Dendritic cell treated with granulocyte-macrophage colony-stimulating factor and Interleukin-4, amounts not matched to agents 40 ng/mL and 50 ng/mL, for 4 days (primary cell): ENCODE results near the gene SLC25A13.
A peak's percentile ranks its signal among the peaks of the same experiment; 100 is the strongest.
"Not testable (repeated sequence)": the region's sequence is repeated elsewhere in the genome, so short reads cannot be mapped to it uniquely, and the experiment has no call there.

Source experiments
- H3K27ac Mint-ChIP-seq: one replicate; pipeline ENCODE4 v1.8.0; 2022; ENCODE audit warnings: mild to moderate bottlenecking, mixed read lengths
- H3K27me3 Mint-ChIP-seq: one replicate; pipeline ENCODE4 v1.8.0; 2022; ENCODE audit warnings: mild to moderate bottlenecking, mixed read lengths
- H3K36me3 Mint-ChIP-seq: one replicate; pipeline ENCODE4 v1.8.0; 2022; ENCODE audit warnings: low read depth, mixed read lengths
- H3K4me1 Mint-ChIP-seq: one replicate; pipeline ENCODE4 v1.8.0; 2022; ENCODE audit warnings: low read depth, mixed read lengths
- H3K4me3 Mint-ChIP-seq: one replicate; pipeline ENCODE4 v1.8.0; 2022; ENCODE audit warnings: mild to moderate bottlenecking, moderate library complexity, mixed read lengths
- H3K9me3 Mint-ChIP-seq: one replicate; pipeline ENCODE4 v1.8.0; 2022; ENCODE audit warnings: mixed read lengths
- intact Hi-C: fragments of 100-400 bp; cut with micrococcal nuclease; formaldehyde crosslinking; loops from one replicate; pipeline ENCODE4 v1.15.0; 2022

The SLC25A13 gene

DNA sequence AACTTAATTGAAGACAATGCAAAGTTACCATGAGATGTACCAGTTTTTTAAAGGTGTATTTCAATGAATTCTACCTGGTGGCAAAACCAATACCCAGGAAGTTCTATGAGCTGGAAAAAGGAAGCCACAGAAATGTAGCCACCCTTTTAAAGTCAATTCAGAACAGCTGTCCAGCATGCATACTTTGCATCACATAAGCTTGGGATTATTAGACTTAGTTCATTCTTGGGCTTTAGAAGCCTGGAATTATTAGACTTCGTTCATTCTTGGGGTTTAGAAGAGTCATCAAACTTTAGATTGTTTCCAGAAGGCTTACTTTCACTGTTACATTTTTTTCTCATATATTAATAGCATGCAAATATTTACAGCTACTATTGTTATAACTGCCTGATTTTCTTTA lies 20.9 kb downstream of the SLC25A13 start:
- Mint-ChIP-seq H3K9me3 (no peaks in the 10 kb centered on the region), H3K27ac (no peak overlapping the region), H3K4me1 (peaks cover 18% of the 10 kb centered on the region), H3K27me3 (no peaks in the 10 kb centered on the region), H3K4me3 (no peak overlapping the region), H3K36me3 (peaks cover 11% of the 10 kb centered on the region)
- intact Hi-C loops: no loop called here

DNA sequence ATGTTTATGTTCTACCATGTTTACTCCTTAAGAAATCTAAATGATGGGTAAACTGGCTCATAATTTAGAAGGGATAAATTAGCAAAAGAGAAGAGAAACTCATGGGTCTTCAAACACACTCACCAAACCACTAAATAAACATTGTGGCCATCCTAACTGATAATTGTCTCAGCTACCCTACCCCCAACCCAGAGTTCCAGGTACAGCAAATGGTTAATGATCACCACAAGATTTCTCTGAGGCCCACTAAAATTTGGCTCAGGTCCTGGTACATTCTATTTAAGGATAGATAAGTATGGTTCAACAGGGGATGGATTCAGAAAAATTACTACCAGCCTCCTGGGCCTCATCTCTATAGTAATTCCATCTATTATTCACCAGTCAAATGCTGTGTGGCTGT lies 21.4 kb downstream of the SLC25A13 start:
- no peaks in the 10 kb centered on the region for H3K9me3 Mint-ChIP-seq
- intact Hi-C loops: no loop called here
- no peak overlapping the region for H3K27ac Mint-ChIP-seq
- no peak overlapping the region for H3K4me3 Mint-ChIP-seq
- H3K36me3 Mint-ChIP-seq: peaks cover 9% of the 10 kb centered on the region
- H3K4me1 Mint-ChIP-seq: peaks cover 13% of the 10 kb centered on the region
- H3K27me3 Mint-ChIP-seq: no peaks in the 10 kb centered on the region

DNA sequence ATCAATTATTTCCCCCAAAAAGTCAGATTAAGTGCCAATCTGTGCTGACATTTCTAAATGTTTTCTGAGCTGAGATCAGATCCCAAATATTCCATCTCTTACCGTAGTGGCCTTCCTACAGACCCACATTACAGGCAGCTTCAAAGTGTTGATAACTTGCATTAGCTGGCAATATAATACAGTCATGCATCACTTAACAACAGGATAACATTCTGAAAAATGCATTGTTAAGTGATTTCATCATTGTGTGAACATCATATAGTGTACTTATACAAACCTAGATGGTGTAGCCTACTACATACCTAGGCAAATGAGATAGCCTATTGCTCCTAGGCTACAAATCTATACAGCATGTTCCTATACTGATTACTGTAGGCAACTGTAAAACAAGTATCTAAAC lies 22.4 kb downstream of the SLC25A13 start:
- Mint-ChIP-seq H3K4me3 (no peak overlapping the region), H3K27me3 (no peaks in the 10 kb centered on the region), H3K9me3 (no peaks in the 10 kb centered on the region), H3K27ac (no peak overlapping the region), H3K36me3 (peaks cover 19% of the 10 kb centered on the region), H3K4me1 (peaks cover 12% of the 10 kb centered on the region)
- intact Hi-C loops: no loop called here

DNA sequence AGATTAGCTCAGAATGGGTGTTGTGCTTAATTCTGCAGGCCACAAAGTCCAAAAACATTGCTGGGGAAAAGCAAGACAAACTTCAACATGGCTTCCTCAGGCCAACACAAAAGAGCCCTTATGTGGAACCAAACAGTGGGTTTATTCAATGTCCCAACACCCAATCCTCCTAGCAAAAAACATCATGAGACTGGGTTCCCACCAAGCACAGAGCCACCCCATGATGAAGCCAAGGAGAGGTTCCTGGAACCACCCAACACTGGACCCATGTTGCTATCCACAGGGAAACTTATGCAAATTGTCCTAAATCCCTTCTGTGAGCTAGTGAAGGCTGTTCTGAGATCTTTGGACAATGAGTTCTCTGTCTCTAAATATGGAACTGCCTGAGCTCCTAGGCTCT lies 24.0 kb downstream of the SLC25A13 start:
- Mint-ChIP-seq H3K9me3 (no peaks in the 10 kb centered on the region), H3K36me3 (peaks cover 31% of the 10 kb centered on the region), H3K4me1 (peaks cover under 1% of the 10 kb centered on the region), H3K27me3 (no peaks in the 10 kb centered on the region), H3K27ac (no peak overlapping the region), H3K4me3 (no peak overlapping the region)
- intact Hi-C loops: no loop called here

DNA sequence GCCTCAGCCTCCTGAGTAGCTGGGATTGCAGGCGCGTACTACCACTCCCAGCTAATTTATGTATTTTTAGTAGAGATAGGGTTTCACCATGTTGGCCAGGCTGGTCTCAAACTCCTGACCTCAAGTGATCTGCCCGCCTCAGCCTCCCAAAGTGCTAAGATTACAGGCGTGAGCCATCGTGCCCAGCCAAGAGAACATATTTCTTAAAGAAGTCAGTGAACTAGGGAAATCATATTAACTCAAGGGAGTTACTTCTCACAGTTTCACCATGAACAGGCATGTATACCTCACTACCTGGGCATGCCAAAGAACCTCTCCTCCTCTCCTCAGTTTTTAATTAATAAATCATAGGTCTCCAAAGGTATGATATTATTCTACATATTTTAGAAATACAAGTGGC lies 24.5 kb downstream of the SLC25A13 start:
- H3K4me1 Mint-ChIP-seq, H3K4me3 Mint-ChIP-seq, intact Hi-C loops: not testable (repeated sequence)

DNA sequence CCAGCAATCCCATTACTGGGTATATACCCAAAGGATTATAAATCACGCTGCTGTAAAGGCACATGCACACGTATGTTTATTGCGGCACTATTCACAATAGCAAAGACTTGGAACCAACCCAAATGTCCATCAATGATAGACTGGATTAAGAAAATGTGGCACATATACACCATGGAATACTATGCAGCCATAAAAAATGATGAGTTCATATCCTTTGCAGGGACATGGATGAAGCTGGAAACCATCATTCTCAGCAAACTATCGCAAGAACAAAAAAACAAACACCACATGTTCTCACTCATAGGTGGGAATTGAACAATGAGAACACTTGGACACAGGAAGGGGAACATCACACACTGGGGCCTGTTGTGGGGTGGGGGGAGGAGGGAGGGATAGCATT lies 28.0 kb downstream of the SLC25A13 start:
- intact Hi-C loops, H3K9me3 Mint-ChIP-seq, H3K27me3 Mint-ChIP-seq, H3K27ac Mint-ChIP-seq, H3K4me3 Mint-ChIP-seq: not testable (repeated sequence)
- Mint-ChIP-seq H3K36me3 (peaks cover 48% of the 10 kb centered on the region), H3K4me1 (peaks cover 20% of the 10 kb centered on the region)

More for the DNA sequence above, 24.5 kb downstream of the SLC25A13 start:
- H3K27me3 Mint-ChIP-seq, H3K27ac Mint-ChIP-seq, H3K9me3 Mint-ChIP-seq: not testable (repeated sequence)
- H3K36me3 Mint-ChIP-seq: peaks cover 31% of the 10 kb centered on the region

DNA sequence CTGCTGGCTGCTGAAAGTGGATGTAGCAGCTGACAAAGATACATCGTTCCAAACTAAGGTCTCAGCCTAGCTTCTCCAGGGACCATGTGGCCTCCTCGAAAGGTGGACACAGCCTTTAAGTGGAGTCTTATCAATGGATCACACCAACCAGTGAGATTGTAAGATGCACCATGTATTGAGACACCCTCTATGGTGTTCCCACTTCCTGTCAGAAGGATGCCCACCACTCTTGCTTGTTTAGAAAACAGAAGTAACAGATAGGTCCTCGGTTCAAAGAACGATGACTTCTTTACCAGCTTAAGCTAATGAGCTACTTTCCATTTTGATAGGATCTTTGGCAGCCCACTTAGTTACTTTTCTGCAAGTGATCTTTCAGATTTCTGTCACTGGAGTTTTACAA lies 34.3 kb downstream of the SLC25A13 start:
- H3K4me1 Mint-ChIP-seq: peaks cover 48% of the 10 kb centered on the region
- H3K27ac Mint-ChIP-seq: peak overlapping the region; percentile 20
- peaks cover 29% of the 10 kb centered on the region for H3K36me3 Mint-ChIP-seq
- H3K4me3 Mint-ChIP-seq: no peak overlapping the region
- no peaks in the 10 kb centered on the region for H3K27me3 Mint-ChIP-seq
- H3K9me3 Mint-ChIP-seq: no peaks in the 10 kb centered on the region
- intact Hi-C loops: no loop called here

DNA sequence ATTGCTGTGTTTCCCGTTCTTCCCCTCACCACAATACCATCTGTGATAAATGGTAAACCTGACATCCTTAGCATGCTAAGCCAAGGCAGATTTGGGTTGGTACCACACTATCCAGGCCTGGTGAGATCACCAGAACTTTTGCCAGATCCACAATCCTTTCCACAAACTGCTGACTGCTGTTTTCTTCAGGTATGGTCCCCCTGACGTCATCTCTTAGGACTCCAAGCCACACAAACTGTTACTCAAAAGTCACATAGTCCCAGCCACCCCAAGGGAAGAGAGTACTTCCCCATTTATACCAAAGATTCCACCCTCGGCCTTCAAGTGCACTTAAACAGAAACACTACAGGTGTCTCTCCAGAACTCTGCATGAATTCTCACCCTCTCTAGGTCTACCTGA lies 34.8 kb downstream of the SLC25A13 start:
- Mint-ChIP-seq H3K9me3 (no peaks in the 10 kb centered on the region), H3K4me3 (no peak overlapping the region), H3K27me3 (no peaks in the 10 kb centered on the region), H3K36me3 (peaks cover 29% of the 10 kb centered on the region), H3K27ac (peak overlapping the region; percentile 20), H3K4me1 (peaks cover 44% of the 10 kb centered on the region)
- intact Hi-C loops: no loop called here

DNA sequence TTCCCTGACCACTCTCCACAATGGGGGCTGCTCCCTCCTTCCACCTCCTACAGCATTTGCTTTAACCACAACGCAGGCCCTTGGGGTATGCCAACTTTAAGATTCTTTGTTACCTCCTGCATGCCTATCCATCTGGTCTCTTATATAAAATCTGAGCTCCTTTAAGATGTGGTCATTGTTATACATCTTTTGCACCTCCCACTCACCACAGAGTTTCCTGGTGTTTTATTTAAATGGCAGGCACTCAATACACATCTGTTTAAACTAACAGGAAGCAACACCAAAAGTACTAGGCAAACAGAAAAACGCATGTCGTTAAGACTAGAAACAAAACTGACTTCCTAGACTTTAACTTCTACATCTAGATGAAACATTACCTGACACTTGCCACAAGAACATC lies 36.3 kb downstream of the SLC25A13 start:
- Mint-ChIP-seq H3K27ac (no peak overlapping the region), H3K27me3 (no peaks in the 10 kb centered on the region), H3K4me1 (peaks cover 32% of the 10 kb centered on the region), H3K36me3 (peaks cover 28% of the 10 kb centered on the region), H3K9me3 (no peaks in the 10 kb centered on the region), H3K4me3 (no peak overlapping the region)
- intact Hi-C loops: no loop called here

DNA sequence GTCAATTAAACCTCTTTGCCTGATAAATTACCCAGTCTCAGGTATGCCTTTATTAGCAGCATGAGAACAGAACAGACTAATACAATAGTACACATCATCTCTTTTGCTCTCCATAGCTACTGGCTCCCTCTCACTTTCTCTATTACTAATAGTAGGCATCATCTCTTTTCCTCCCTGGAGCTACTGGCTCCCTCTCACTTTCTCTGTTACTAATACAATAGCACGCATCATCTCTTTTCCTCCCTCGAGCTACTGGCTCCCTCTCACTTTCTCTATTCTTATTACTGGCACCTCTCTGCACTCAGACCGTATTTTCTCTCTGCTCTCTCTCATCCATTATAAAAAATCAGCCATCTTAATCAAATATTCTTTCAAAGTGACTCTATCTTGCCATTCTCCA lies 37.1 kb downstream of the SLC25A13 start:
- Mint-ChIP-seq H3K36me3 (peaks cover 33% of the 10 kb centered on the region), H3K4me3 (no peak overlapping the region), H3K27me3 (no peaks in the 10 kb centered on the region), H3K4me1 (peaks cover 32% of the 10 kb centered on the region), H3K27ac (no peak overlapping the region), H3K9me3 (no peaks in the 10 kb centered on the region)
- intact Hi-C loops: no loop called here

DNA sequence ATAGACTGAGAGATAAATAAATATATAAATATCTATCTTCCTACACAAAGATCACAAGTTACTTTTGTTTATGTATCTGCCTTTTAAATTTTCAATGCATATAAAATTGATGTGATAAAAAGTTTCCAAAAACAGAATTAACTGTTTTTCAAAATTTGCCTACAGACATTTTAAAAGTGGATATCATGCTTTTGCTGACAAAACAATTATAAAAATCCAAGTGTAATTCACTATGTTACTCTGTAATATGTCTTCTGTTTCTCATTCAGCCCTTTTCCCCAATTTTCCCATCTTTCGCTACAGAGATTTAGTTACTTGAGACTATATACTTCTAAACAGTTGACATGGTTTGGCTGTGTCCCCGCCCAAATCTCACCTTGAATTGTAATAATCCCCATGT lies 37.7 kb downstream of the SLC25A13 start:
- H3K4me1 Mint-ChIP-seq: peaks cover 32% of the 10 kb centered on the region

DNA sequence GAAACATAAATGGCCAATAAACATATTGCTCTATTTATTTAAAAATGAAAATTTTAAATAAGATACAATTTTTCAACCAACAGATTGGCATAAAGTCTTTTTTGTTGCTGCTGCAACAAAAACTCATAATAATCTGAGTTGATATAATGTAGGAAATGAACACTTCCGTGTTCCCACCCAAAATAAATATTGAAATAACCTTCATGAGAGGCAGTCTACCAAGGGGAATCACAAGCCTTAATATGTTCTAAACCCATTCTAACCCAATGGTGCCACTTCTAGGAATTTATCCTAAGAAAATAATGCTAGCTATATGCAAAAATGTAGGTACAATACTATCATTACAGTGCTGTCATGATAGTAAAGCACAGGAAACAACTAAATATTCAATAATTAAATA lies 39.1 kb downstream of the SLC25A13 start:
- Mint-ChIP-seq H3K27ac (no peak overlapping the region), H3K36me3 (peaks cover 26% of the 10 kb centered on the region), H3K27me3 (no peaks in the 10 kb centered on the region), H3K4me3 (no peak overlapping the region), H3K4me1 (peaks cover 32% of the 10 kb centered on the region), H3K9me3 (no peaks in the 10 kb centered on the region)
- intact Hi-C loops: no loop called here

More for the DNA sequence above, 37.7 kb downstream of the SLC25A13 start:
- H3K4me3 Mint-ChIP-seq: no peak overlapping the region
- intact Hi-C loops: no loop called here
- H3K27me3 Mint-ChIP-seq: no peaks in the 10 kb centered on the region
- H3K27ac Mint-ChIP-seq: no peak overlapping the region
- peaks cover 33% of the 10 kb centered on the region for H3K36me3 Mint-ChIP-seq
- H3K9me3 Mint-ChIP-seq: no peaks in the 10 kb centered on the region

DNA sequence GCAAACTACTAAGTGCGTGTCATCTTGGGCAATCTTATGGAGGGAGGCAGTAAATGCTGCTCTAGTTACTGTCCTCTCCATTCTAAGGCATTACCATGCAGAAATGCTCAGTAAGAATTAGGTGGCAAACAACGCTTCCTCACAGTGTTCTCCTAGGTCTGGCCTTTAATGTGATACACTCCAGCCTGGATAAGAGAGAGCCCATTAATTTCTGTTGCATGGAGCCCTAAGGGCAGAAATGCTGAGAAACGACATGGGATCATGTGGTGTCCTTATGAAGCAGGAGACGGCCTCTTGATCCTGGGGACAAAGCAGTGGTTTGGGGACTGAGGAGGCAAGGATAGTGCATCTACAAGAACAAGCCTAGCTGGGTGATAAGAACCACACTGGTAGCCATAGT lies 44.0 kb downstream of the SLC25A13 start:
- Mint-ChIP-seq H3K9me3 (no peaks in the 10 kb centered on the region), H3K36me3 (peaks cover 54% of the 10 kb centered on the region), H3K4me1 (no peaks in the 10 kb centered on the region), H3K27me3 (no peaks in the 10 kb centered on the region), H3K27ac (no peak overlapping the region), H3K4me3 (no peak overlapping the region)
- intact Hi-C loops: no loop called here

DNA sequence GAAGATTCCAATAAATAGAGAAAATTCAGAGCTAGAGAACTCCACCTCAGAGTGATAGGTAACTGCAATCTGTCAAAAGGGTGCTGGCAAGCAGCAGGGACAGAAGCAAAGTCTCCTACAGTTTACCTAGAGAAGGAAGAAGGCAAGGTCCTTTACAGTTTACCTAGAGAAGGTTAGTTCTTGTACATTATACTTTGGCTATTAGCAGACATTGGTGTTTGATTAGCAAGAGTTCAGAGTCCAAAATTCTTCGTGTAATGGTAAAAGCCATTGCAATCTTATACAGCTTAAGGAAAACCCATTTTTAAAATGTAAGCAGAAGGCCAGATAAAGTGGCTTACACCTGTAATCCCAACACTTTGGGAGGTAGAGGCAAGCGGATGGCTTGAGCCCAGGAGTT lies 45.9 kb downstream of the SLC25A13 start:
- intact Hi-C loops: no loop called here
- Mint-ChIP-seq H3K4me3 (no peak overlapping the region), H3K4me1 (no peaks in the 10 kb centered on the region), H3K27ac (no peak overlapping the region), H3K9me3 (no peaks in the 10 kb centered on the region), H3K36me3 (peaks cover 57% of the 10 kb centered on the region), H3K27me3 (no peaks in the 10 kb centered on the region)

DNA sequence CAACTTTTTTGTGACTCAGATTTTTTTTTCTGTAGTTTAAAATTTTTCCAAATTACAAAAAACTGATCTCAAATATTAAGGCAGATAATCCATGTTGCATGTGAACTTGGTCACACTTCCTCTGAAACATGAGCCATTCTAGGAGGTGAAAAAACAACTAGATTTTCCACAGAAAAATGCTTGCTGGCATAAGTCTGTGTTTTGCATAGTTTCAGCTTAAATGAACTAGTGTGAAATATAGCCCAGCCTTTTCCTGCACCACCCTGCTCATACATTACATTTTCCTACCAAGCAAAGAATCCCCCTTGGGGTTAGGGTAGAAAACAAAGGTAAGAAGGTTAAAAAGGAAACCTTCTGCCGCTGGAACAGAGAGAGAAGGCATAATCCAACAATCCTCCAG lies 48.2 kb downstream of the SLC25A13 start:
- Mint-ChIP-seq H3K27me3 (no peaks in the 10 kb centered on the region), H3K9me3 (no peaks in the 10 kb centered on the region), H3K36me3 (peaks cover 61% of the 10 kb centered on the region), H3K27ac (no peak overlapping the region), H3K4me1 (no peaks in the 10 kb centered on the region), H3K4me3 (no peak overlapping the region)
- intact Hi-C loops: no loop called here
